Neutrophil (primary cell): ENCODE measurements around the gene AHSG.

ENCODE experiments used
- H3K27ac ChIP-seq: fragments of 200-600 bp; sonication (generic); 2 replicates; pipeline ENCODE4 v1.5.1; 2016; ENCODE audit warnings: mild to moderate bottlenecking, moderate library complexity
- H3K27me3 ChIP-seq: fragments of 200-600 bp; sonication (generic); 2 replicates; pipeline ENCODE4 v1.6.0; 2016; ENCODE audit warnings: mild to moderate bottlenecking
- H3K36me3 ChIP-seq: fragments of 200-600 bp; sonication (generic); 2 replicates; pipeline ENCODE4 v1.5.1; 2017
- H3K4me1 ChIP-seq, 2 experiments: fragments of 200-600 bp in 1 of 2; sonication (generic) in 1 of 2; 1 replicate in 1 of 2; 2 replicates in 1 of 2; pipeline versions ENCODE4 v1.5.1 to v1.6.1; 2013 to 2016; ENCODE audit warnings: low read depth in 1 of 2, low read length in 1 of 2, mild to moderate bottlenecking in 1 of 2, moderate library complexity in 1 of 2; ENCODE audit not compliant: control insufficient read depth in 1 of 2, insufficient read depth in 1 of 2
- H3K4me3 ChIP-seq, 2 experiments: fragments of 200-600 bp in 1 of 2; sonication (generic) in 1 of 2; 1 replicate in 1 of 2; 2 replicates in 1 of 2; pipeline ENCODE4 v1.5.1; 2013 to 2016; ENCODE audit warnings: low read depth in 1 of 2, low read length in 1 of 2, mild to moderate bottlenecking in 1 of 2, moderate library complexity in 1 of 2
- H3K9me3 ChIP-seq: fragments of 200-600 bp; sonication (generic); 2 replicates; pipeline ENCODE4 v1.5.1; 2016
- TF ChIP-seq, protein P1 (sequence below): fragments of 200-600 bp; sonication (generic); IDR thresholded peaks from 2 replicates; pipeline ENCODE4 v1.5.1; 2016; ENCODE audit warnings: antibody characterized with exemption

The AHSG gene

DNA sequence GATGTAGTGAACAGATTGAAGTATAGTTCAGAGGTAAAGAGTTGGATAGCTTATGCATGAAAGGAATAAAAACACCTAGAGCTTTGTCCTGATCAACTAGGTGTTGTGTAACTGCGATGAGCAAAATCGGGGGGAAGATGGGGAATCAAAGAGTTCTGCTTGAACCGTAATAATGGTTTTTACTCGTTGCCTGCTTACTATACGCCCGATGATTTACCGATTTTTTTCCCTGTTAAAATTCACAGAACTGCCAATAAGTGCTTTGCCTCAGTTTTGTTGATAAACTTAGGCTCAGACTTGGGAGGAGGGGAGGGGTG is 43.1 kb upstream of the AHSG start:
- H3K4me3 ChIP-seq = peak overlapping the region; percentile 83 to 94
- H3K36me3 ChIP-seq = peaks cover 11% of the 10 kb centered on the region
- H3K27me3 ChIP-seq = no peaks in the 10 kb centered on the region
- TF ChIP-seq, protein P1, sequence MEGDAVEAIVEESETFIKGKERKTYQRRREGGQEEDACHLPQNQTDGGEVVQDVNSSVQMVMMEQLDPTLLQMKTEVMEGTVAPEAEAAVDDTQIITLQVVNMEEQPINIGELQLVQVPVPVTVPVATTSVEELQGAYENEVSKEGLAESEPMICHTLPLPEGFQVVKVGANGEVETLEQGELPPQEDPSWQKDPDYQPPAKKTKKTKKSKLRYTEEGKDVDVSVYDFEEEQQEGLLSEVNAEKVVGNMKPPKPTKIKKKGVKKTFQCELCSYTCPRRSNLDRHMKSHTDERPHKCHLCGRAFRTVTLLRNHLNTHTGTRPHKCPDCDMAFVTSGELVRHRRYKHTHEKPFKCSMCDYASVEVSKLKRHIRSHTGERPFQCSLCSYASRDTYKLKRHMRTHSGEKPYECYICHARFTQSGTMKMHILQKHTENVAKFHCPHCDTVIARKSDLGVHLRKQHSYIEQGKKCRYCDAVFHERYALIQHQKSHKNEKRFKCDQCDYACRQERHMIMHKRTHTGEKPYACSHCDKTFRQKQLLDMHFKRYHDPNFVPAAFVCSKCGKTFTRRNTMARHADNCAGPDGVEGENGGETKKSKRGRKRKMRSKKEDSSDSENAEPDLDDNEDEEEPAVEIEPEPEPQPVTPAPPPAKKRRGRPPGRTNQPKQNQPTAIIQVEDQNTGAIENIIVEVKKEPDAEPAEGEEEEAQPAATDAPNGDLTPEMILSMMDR = no peak
- H3K27ac ChIP-seq = peak overlapping the region; percentile 93
- H3K9me3 ChIP-seq = no peaks in the 10 kb centered on the region
- peaks cover 36% of the 10 kb centered on the region in 2 experiments for H3K4me1 ChIP-seq

DNA sequence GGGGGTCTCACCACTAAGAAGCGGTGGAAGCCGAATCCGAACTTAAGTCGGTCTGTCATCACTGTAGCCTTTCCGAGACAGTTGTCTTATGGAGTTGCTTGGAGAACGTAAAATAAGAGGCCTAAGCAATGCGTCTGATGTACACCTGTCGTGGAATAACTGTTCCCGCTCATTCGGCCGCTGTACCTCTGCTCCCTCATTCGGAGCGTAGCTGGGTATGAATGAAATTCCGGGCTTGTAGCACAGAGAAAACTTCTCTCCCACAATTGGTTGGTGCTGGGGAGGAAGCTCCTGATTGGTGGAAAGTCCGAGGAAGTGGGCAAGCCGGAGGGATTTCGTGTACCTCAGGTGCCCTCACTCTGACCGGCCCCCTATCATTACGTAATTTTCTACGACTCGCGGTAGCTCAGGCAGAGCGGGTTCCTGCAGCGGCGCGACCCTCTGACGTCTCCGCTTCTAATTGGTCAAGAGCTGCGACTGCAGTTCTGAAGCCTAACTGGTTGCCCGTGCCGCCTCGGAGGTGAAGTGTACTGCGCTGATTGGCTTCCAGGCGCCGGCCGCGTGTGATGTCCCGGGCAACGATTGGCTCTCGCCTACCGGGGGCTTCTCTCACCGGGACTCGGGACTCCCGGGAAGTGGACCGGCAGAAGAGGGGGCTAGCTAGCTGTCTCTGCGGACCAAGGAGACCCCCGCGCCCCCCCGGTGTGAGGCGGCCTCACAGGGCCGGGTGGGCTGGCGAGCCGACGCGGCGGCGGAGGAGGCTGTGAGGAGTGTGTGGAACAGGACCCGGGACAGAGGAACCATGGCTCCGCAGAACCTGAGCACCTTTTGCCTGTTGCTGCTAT is 42.5 kb upstream of the AHSG start, which contains the start of gene DNAJB11:
Gene DNAJB11 (plus strand): TSS at position 625 of the 845 bp plus-strand sequence. CDS start 178 bp downstream, at position 803.
- no peaks in the 10 kb centered on the region for H3K9me3 ChIP-seq
- peaks cover 12% of the 10 kb centered on the region for H3K36me3 ChIP-seq
- H3K27ac ChIP-seq = peak within 1 kb of the TSS; percentile 93
- peaks cover 36% of the 10 kb centered on the region in 2 experiments for H3K4me1 ChIP-seq
- no peaks in the 10 kb centered on the region for H3K27me3 ChIP-seq
- peak within 1 kb of the TSS; percentile 83 to 94 for H3K4me3 ChIP-seq
- TF ChIP-seq, protein P1 = peak; percentile 74

DNA sequence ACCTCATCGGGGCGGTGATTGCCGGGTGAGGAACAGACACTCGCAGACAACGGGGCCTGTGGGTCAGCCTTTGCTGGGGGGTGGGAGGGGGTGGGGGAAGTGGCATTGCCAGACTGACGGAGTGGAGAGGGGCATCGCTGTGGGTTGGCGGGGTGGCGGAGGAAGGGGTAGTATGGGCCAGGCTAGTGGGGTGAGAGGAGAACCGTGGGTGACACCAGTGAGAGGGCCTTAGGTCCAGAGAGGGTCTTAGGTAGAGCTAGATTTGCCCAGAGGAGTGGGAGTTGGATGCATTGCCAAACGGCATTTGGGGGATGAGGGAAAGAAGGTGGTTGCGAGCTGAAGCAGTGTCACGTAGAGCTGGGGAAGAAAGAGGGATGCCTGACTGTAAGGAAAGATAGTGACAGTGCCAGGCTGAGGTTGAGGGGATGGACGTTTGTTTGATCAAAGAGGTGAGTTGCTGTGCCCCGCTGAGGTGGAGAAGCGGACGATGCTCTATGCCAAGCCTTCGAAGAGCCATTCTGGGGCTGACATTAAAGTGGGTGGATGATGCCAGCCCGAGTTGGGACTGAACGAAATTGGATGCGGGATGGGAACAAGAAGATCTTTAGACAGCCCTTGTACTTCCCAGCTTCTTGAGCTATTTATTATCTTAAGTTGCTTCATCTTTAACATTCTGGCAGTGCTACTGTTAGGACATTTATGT is 41.8 kb upstream of the AHSG start:
- TF ChIP-seq, protein P1 = no peak
- Histone ChIP-seq H3K4me3 (peak overlapping the region; percentile 83 to 94), H3K27ac (peak overlapping the region; percentile 93)

DNA sequence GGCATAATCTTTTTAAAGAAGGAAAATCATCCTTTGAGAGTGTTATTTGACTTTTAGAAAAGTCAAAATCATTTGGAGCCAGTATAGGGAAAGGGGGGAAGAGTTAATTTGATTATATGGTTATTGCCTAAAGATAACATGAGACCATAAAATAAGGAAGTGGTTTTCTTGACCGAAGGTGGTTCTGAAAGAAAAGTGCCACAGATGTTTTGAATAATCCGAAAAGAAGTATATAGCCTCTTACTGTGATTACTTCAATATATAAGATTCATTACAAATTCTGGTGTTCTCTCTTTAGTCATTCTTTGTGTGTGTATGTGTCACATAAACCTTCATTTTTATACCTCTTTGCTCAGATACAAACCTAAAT is 41.2 kb upstream of the AHSG start:
- Histone ChIP-seq H3K9me3 (no peaks in the 10 kb centered on the region), H3K27ac (peak overlapping the region; percentile 93), H3K4me1 (peaks cover 31 to 32% of the 10 kb centered on the region in 2 experiments), H3K4me3 (peak overlapping the region; percentile 83 to 94), H3K27me3 (no peaks in the 10 kb centered on the region), H3K36me3 (peaks cover 25% of the 10 kb centered on the region)
- TF ChIP-seq, protein P1 = no peak

More for the DNA sequence above, 41.8 kb upstream of the AHSG start:
- Histone ChIP-seq H3K27me3 (no peaks in the 10 kb centered on the region), H3K36me3 (peaks cover 19% of the 10 kb centered on the region), H3K4me1 (peaks cover 36% of the 10 kb centered on the region in 2 experiments), H3K9me3 (no peaks in the 10 kb centered on the region)

DNA sequence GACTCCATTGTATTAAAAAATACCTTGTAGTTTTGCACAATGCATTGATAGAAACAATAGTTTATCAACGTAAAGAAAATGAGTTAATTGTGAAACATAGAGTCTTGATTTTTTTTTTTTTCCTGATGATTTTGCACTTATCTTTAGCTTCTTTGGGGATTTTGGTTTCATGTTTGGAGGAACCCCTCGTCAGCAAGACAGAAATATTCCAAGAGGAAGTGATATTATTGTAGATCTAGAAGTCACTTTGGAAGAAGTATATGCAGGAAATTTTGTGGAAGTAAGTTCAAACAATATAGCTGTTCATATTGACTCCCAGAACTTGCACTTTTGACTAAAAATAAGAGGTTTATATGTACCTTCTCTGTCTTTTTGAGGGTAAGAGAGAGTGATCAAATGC is 35.3 kb upstream of the AHSG start:
- no peak overlapping the region for H3K27ac ChIP-seq
- H3K9me3 ChIP-seq = no peaks in the 10 kb centered on the region
- TF ChIP-seq, protein P1 = no peak
- no peaks in the 10 kb centered on the region for H3K4me1 ChIP-seq
- H3K36me3 ChIP-seq = peaks cover 66% of the 10 kb centered on the region
- no peaks in the 10 kb centered on the region for H3K27me3 ChIP-seq
- H3K4me3 ChIP-seq = no peak overlapping the region
